Keratinocyte (primary cell): Measurements from ENCODE around the gene ENGASE.

Experiments
- CTCF ChIP-seq, 3 experiments: IDR thresholded peaks in 1 of 3; conservative IDR thresholded peaks in 1 of 3; optimal IDR thresholded peaks in 1 of 3; 2 replicates in 2 of 3; 3 replicates in 1 of 3; pipeline versions ENCODE3 to v1.5.1; 2011; ENCODE audit warnings: low read length in 3 of 3, mild to moderate bottlenecking in 3 of 3, moderate library complexity in 2 of 3, control low read depth in 1 of 3, inconsistent platforms in 1 of 3; ENCODE audit not compliant: insufficient read depth in 2 of 3; ENCODE audit errors: extremely low read depth in 1 of 3
- EZH2 ChIP-seq: IDR thresholded peaks from one replicate; pipeline ENCODE4 v1.6.1; 2012; ENCODE audit warnings: inconsistent platforms, mild to moderate bottlenecking, low read length, moderate library complexity

GRCh38 chr17:79112471-79112870, 37.8 kb downstream of the ENGASE start:
- TF ChIP-seq CTCF (optimal IDR thresholded peaks at IDR 0.05 in 1 of 3, IDR thresholded peaks at IDR 0.05 in 1 of 3, conservative IDR thresholded peaks at IDR 0.05 in 1 of 3; ENCODE audit: extremely low read depth in 1 of 3, insufficient read depth in 2 of 3, low read length in 3 of 3) (no peak), EZH2 (no peak)
